ENCODE results near the gene RIMBP3B.
"Not testable (repeated sequence)": the region's sequence is repeated elsewhere in the genome, so short reads cannot be mapped to it uniquely, and the experiment has no call there.

DNA sequence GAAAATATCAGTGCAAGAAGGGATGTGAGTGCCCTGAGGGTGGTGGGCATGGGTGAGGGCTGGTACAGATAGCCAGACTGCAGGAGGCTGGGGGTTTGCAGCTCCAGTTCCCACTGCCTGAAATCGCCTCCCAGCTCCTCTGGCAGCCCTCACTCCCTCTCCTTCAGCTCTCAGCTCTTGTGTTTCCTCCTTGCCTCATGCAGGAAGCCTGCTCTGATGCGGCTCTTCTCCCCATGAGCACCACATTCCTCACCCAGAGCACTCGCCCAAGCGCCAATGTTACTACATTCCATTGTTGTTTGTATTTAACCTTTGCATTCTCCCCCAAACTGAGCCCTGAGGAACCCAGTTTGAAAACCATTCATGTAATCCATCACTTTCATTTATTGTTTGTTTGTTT, 7.7 kb upstream of the RIMBP3B start:
- TF ChIP-seq, protein P1, sequence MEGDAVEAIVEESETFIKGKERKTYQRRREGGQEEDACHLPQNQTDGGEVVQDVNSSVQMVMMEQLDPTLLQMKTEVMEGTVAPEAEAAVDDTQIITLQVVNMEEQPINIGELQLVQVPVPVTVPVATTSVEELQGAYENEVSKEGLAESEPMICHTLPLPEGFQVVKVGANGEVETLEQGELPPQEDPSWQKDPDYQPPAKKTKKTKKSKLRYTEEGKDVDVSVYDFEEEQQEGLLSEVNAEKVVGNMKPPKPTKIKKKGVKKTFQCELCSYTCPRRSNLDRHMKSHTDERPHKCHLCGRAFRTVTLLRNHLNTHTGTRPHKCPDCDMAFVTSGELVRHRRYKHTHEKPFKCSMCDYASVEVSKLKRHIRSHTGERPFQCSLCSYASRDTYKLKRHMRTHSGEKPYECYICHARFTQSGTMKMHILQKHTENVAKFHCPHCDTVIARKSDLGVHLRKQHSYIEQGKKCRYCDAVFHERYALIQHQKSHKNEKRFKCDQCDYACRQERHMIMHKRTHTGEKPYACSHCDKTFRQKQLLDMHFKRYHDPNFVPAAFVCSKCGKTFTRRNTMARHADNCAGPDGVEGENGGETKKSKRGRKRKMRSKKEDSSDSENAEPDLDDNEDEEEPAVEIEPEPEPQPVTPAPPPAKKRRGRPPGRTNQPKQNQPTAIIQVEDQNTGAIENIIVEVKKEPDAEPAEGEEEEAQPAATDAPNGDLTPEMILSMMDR (conservative IDR thresholded peaks at IDR 0.05) = not testable (repeated sequence)
- TF ChIP-seq EZH2 (IDR thresholded peaks at IDR 0.05; ENCODE audit: low read depth) = not testable (repeated sequence)

Measured in PC-9 (cell line).